Stimulated activated CD8-positive, alpha-beta memory T cell treated with anti-CD3 and anti-CD28 coated beads, Interleukin-4, amount 100 ng/mL, for 48 hours (primary cell): ENCODE results near the gene APOBEC3A.
"Not testable (repeated sequence)": the region's sequence is repeated elsewhere in the genome, so short reads cannot be mapped to it uniquely, and the experiment has no call there.

Experiments used
- DNase-seq: peaks from one replicate; pipeline ENCODE4 v3.0.0-alpha.2; 2020

Gene APOBEC3A

GRCh38 chr22:38981992-38982927 is 24.9 kb downstream of the APOBEC3A start, which contains the start of gene APOBEC3B:
Gene APOBEC3B, plus strand, starts transcription at chr22:38982347. Its CDS starts 107 bp downstream, at chr22:38982454.
- peak; percentile 80 for DNase-seq

DNA sequence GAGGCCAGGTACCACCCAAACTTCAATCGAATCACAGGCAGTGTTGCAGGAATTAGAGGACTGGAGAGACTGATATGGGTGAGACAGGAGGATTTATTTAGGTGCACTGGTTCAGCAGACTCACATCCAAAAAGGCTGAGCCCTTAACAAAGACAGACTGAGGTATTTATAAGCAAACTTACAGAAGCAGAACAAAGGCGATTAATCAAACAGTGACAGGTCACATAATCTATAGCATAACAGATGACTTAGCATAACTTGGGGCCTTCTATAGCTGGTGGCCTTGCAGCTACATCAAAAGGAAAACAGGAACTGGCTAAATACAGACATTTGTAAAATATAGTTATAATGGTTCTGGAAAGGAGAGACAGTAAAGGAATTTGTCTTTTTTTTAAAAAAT is 26.8 kb downstream of the APOBEC3A start:
- DNase-seq = no peak

GRCh38 chr22:38984784-38985757 is 27.7 kb downstream of the APOBEC3A start:
- peak; percentile 86 for DNase-seq

- DNase-seq = no peak
Measured at GRCh38 chr22:38986629-38987028, 29.2 kb downstream of the APOBEC3A start.

DNA sequence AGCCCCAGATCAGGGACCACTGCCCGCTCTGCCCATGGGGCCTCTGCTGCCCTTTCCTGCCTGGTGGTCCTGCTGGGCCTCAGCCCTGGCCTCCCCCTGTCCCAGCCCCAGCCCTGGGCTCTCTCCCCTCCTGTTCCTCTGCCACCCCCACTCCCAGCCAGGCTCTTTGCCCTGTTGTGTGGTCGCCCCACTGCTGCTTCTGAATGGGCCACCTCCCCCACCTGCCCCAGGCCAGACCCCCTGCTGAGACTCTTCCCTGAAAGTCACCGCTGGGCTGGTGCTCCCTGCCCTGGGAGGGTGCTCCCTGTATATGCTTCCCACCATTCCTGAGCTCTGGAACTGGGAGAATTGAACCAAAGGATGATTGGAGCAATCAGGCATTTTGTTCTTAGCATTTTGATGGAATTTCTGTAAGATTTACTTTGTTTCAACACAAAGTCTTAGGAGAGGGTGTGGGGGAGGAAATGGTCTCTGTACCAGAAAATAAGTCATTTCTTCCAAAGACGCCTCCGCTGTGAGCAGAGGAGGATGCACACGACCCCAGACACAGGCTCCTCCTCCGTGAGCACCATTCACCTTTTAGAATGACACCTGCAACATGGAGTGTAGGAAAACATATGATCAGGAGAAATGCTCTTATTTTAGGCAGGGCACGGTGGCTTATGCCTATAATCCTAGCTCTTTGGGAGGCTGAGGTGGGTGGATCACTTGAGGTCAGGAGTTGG is 29.9 kb downstream of the APOBEC3A start:
- DNase-seq = peak; percentile 44

DNA sequence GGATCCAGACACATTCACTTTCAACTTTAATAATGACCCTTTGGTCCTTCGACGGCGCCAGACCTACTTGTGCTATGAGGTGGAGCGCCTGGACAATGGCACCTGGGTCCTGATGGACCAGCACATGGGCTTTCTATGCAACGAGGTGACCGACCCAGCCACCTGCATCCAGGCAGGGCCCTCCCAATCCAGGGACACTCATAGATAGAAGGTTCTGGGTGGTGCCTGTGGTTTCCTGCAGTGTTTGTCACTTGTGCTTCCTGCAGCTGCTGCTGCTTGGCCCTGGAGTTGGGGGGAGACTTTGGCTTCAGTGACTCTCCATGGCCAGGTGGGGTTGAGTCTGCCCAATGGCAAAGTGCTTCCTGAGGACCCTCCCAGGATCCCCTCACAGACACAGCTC is 32.1 kb downstream of the APOBEC3A start:
- DNase-seq = no peak

GRCh38 chr22:38992871-38993371 is 35.5 kb downstream of the APOBEC3A start:
- DNase-seq = not testable (repeated sequence)

- no peak for DNase-seq
Measured at GRCh38 chr22:38996105-38996504, 38.7 kb downstream of the APOBEC3A start.

DNA sequence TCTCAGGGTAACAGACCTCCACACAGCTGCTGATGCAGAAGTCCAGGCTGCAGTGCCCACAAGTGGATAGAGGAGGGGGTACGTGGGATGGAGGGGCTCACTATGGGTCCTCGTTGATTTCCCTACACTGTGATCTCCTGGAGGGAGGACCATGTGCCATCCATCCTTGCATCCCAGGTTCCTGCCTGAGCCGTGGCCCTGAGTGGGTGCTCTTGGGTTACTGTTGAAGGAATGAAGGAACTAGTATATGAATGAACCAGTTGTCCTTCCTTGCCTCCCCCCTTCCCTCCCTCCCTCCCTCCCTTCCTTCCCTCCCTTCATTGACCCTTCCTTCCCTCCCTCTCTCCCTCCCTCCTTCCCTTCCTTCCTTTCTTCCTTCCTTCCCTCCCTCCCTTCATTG is 40.1 kb downstream of the APOBEC3A start:
- no peak for DNase-seq

DNA sequence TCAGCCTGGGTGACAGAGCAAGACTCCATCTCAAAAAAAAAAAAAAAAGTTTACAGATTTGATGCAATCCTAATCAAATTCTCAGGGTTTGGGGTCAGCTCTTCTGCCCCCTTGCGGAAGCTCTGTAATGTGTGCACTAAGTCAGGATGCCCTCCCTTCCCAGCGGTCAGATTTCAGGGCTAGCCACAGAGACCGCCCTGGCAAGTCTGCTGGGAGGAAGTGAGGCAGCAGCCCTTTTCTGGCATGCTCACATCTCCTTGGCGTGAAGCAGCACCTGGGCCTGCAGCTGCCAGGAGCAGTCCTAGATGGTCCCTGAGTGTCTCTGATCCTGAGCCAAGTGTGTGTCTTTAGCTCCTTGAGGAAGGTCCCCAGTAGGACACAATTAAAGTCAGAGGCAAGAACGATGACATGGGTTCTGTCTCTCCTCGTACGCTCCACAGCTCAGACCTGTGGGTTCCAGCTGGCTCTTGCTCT is 45.8 kb downstream of the APOBEC3A start:
- peak; percentile 82 for DNase-seq

- no peak for DNase-seq
Measured at GRCh38 chr22:39007177-39007576, 49.8 kb downstream of the APOBEC3A start.

DNA sequence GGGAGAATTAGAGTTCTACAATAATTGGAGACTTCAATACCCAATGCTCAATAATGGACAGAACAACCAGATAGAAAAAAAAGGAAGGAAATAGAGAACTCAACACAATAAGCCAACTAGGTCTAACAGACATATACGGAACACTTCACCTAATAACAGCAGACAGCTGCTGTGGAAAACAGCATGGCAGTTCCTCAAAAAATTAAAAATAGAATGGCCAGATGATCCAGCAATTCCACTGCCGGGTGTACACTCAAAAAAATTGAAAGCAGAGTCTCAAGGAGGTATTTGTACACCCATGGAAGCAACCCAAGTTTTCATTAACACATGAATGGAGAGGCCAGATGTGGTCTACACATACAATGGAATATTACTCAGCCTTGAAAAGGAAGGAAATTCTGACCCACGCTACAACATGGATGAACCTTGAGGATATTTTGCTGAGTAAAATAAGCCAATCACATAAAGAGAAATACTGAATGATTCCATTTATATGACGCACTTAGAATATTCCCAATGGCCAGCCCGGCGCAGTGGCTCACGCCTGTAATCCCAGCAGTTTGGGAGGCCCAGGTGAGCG is 51.0 kb downstream of the APOBEC3A start:
- not testable (repeated sequence) for DNase-seq

- no peak for DNase-seq
Measured at GRCh38 chr22:39010946-39011345, 53.5 kb downstream of the APOBEC3A start.
